Endometrium (tissue), 2 donors: ENCODE data around the gene PFKFB2.
"Not testable (repeated sequence)": the region's sequence is repeated elsewhere in the genome, so short reads cannot be mapped to it uniquely, and the experiment has no call there.

Source experiments
- FAIRE-seq: peaks from 2 replicates; lab custom pipeline; 2012; peaks lifted over from hg19 to GRCh38; lab: Jason Lieb, UNC
- donor health status: control.
- donor health status: control.

PFKFB2 gene

DNA sequence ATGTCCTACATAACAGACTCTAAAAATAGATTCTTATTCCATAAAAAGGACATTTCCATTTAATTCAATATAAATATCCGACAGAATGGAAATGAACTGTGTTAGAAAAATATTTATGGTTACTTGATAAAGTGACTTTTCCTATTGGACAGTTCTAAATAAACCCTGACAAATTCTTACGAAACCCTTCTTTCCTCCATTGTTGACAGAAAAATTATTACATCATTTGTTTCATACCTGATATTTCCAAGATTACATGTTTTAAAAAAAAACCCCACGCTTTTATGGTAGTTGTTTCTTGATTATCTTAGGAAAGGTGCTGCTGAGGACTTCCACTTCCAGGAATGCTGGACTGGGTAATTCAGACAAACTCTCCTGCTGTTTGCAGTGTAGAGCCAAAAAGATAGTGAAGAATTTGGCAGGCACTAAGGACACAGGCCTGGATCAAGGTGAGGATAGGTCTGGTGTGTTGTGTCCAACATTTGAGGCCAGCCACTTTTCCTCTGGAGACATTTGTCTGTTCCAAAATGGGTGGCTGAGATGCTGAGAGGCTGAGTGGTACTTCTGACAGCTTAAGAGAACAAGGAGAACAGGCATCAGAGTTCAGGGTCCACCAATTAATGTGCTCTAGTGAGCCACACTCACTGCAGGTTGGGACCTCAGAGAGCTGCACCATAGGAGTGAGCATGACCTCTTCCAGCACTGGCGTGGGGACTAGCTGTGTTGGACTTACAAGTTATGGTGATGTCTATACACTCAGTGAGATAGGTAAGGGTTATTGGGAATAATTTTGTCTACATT is 13.5 kb upstream of the PFKFB2 start:
- FAIRE-seq: no peak

GRCh38 chr1:207040181-207040533 is 12.9 kb upstream of the PFKFB2 start:
- no peak for FAIRE-seq

GRCh38 chr1:207041397-207041796 is 11.7 kb upstream of the PFKFB2 start:
- not testable (repeated sequence) for FAIRE-seq

- FAIRE-seq: no peak
Measured at GRCh38 chr1:207045453-207045852, 7.6 kb upstream of the PFKFB2 start.

- FAIRE-seq: no peak
Measured at GRCh38 chr1:207047505-207047904, 5.6 kb upstream of the PFKFB2 start.

GRCh38 chr1:207048041-207048440 is 5.0 kb upstream of the PFKFB2 start:
- FAIRE-seq: no peak

GRCh38 chr1:207049054-207049453 is 4.0 kb upstream of the PFKFB2 start:
- FAIRE-seq: no peak

DNA sequence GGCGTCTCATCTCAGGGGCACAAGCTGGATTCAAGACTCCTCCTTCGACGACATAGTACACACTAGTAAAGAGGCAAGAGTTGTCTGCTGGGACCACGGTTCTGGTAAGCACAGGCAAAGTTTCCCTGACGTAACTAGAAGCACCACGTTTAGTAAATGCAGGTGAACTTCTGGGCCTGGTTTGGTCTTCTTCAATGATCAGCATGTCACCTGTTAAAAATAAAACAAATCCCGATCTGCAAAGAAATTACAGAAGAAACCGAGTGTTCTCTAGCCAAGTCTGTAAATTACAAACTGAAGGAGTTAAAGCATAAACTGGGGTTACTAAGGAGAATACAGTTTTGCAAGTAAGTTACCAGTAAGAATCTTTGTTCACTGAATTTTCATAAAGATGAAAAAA is 3.6 kb upstream of the PFKFB2 start:
- no peak for FAIRE-seq

- peak; percentile 37 for FAIRE-seq
Measured at GRCh38 chr1:207049974-207050391, 3.1 kb upstream of the PFKFB2 start.

DNA sequence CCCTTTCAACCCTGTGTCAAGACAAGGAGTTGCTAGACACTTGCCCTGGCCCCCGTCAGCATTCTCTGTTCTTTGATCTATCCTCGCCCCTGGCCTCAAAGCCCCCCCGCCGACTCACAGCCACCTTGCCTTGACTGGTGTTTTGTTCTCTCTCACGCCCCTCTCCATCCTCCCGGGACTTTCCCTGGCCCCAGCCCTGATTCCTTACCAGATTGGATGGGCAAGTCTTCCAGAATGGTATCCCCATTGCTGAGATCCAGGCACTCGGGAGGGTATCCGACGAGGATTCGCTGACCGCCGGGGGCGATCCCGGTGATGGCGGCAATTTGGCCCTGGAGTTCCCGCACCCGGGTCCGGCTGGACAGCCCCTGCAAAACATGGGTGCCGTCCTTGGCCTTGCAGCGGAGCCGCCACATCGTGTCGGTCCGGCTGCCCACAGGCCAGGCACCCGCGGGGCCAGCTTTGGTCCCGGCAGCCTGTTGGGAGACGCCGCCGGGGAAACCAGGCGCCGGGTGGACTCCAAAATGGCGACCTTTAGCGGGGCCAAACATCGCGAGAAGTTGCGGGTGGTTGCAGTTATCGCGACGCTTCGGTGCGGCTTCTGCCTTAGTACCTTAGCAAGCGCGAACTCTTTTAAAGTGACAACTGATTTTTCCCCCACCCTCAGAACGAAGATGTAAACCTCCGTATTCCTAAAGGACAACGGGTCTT is 2.4 kb upstream of the PFKFB2 start:
- FAIRE-seq: no peak

GRCh38 chr1:207051191-207051943 is 1.7 kb upstream of the PFKFB2 start, which contains the start of gene YOD1:
Gene YOD1 (minus strand): TSS chr1:207051208. CDS start chr1:207051030, 178 bp downstream.
- FAIRE-seq: no peak

- FAIRE-seq: no peak
Measured at GRCh38 chr1:207054491-207054890, 1.4 kb downstream of the PFKFB2 start.

GRCh38 chr1:207055386-207056001 is 2.4 kb downstream of the PFKFB2 start:
- no peak for FAIRE-seq

DNA sequence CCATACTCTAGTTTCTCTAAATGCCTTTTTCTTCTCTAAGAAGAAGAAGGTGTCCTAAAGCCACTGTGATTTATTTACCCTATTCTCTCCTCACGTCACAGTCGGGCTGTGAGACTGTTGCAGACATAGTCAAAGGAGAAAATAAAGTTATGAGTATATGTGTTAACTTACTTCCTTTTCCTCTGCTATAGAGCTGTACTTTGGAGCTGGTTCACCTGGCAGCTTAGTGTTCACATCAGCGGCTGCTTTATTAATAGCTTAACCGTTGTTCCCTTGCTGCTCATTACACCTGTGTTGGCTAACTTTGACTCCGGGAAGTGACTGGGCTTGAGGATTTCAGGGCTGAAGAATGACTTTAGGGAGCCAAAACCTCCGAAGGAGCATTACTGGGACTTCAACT is 3.6 kb downstream of the PFKFB2 start:
- FAIRE-seq: no peak

DNA sequence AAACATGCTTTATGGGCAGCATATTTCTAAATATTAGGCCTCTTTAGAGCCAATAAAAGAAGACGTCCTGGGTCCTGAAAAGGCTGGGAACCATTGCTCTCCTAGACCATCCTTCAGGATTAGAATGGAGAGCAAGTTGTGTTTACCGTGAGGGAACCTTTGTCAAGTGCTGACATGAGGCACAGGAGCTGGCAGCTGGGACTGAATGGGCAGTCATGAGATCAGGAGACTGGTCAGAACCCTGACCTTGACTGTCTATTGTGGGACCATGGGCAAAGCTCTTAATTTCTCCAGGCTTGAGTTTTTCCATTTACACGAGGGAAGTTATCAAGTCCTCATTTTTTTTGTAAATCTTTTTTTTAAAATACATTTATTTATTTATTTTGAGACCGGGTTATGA is 5.2 kb downstream of the PFKFB2 start:
- FAIRE-seq: no peak

GRCh38 chr1:207058878-207059867 is 6.1 kb downstream of the PFKFB2 start:
- no peak for FAIRE-seq

GRCh38 chr1:207059881-207060280 is 6.8 kb downstream of the PFKFB2 start:
- FAIRE-seq: no peak

DNA sequence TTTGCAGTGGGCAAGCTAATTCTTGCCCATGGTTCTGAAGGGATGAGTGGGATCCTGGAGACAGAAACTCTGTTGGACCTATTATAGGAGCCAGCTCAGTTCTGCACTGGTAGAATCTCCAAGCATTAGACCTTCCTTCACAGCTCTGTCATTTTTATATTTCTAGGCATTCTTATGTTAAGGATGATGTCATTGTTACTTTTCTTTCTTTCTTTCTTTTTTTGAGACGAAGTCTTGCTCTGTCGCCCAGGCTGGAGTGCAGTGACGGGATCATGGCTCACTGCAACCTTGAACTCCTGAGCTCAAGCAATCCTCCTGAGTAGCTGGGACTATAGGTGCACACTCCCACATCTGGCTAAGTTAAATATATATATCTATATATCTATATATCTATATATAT is 7.5 kb downstream of the PFKFB2 start:
- FAIRE-seq: no peak

DNA sequence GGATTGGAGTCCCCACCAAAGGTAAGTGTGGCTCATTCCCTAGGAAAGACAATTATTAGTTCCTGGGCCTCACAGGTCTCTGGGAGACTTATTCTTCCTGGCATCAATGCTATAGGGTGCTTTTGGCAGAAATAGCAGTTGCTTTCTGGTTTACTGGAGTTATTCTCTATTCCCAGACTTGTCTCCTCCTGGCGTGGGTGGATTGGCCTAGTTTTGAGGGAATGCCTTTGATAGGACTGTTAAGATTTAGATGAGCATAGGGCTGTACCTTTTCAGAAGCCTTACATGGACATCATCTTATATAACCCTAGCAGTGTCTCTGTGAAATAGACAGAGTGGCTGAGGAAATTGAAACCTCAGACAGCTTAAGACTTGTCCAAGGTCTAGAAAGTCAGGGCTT is 9.0 kb downstream of the PFKFB2 start:
- no peak for FAIRE-seq

- no peak for FAIRE-seq
Measured at GRCh38 chr1:207063014-207063413, 9.9 kb downstream of the PFKFB2 start.

DNA sequence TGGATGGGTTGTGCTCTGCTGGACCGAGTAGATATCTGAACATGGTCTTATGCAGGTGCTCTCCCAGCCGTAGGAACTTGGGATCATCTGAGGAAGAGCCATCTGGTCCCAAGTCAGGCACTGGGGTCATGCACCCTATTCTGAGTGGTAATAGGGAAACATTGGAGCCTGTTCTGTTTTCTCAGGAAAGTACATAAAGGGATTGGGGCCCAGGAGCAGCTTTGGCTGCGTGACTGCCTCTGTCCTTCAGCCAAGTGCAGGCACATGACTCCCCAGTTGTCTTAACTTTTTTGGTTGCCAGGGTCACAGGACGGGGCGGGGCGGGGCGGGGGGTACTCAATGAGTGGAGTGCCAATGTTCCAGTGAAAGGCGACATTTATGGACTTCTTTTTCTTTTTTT is 11.5 kb downstream of the PFKFB2 start:
- FAIRE-seq: no peak
